ENCODE data around the gene CSTB.

Gene CSTB

GRCh38 chr21:43810505-43811261 is 34.6 kb upstream of the CSTB start (continued):
- TF ChIP-seq, protein P1, sequence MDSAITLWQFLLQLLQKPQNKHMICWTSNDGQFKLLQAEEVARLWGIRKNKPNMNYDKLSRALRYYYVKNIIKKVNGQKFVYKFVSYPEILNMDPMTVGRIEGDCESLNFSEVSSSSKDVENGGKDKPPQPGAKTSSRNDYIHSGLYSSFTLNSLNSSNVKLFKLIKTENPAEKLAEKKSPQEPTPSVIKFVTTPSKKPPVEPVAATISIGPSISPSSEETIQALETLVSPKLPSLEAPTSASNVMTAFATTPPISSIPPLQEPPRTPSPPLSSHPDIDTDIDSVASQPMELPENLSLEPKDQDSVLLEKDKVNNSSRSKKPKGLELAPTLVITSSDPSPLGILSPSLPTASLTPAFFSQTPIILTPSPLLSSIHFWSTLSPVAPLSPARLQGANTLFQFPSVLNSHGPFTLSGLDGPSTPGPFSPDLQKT (IDR thresholded peaks at IDR 0.05; ENCODE audit: borderline replicate concordance, low read depth, low read length), result no peak
- TF ChIP-seq ZNF48 (tag by site-specific recombination; IDR thresholded peaks at IDR 0.05), result no peak
- TF ChIP-seq ZNF169 (tag by site-specific recombination; IDR thresholded peaks at IDR 0.05), result no peak
- TF ChIP-seq SP2 (tag by site-specific recombination; IDR thresholded peaks at IDR 0.05), result no peak
- no peak for TF ChIP-seq ZNF610 (tag by site-specific recombination; IDR thresholded peaks at IDR 0.05; ENCODE audit: borderline replicate concordance)
- 0 out of 2 replicates have a peak, but pooled peaks have one; percentile 37 for TF ChIP-seq ZNF837 (tag by site-specific recombination; IDR thresholded peaks at IDR 0.05)
- TF ChIP-seq ZNF596 (tag by site-specific recombination; IDR thresholded peaks at IDR 0.05), result no peak
- no peak for TF ChIP-seq ZNF133 (tag by site-specific recombination; IDR thresholded peaks at IDR 0.05)
- TF ChIP-seq, protein P2, sequence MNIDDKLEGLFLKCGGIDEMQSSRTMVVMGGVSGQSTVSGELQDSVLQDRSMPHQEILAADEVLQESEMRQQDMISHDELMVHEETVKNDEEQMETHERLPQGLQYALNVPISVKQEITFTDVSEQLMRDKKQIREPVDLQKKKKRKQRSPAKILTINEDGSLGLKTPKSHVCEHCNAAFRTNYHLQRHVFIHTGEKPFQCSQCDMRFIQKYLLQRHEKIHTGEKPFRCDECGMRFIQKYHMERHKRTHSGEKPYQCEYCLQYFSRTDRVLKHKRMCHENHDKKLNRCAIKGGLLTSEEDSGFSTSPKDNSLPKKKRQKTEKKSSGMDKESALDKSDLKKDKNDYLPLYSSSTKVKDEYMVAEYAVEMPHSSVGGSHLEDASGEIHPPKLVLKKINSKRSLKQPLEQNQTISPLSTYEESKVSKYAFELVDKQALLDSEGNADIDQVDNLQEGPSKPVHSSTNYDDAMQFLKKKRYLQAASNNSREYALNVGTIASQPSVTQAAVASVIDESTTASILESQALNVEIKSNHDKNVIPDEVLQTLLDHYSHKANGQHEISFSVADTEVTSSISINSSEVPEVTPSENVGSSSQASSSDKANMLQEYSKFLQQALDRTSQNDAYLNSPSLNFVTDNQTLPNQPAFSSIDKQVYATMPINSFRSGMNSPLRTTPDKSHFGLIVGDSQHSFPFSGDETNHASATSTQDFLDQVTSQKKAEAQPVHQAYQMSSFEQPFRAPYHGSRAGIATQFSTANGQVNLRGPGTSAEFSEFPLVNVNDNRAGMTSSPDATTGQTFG (tag by site-specific recombination; IDR thresholded peaks at IDR 0.05; ENCODE audit: borderline replicate concordance), result no peak
- TF ChIP-seq ZBTB7A (tag by site-specific recombination; IDR thresholded peaks at IDR 0.05; ENCODE audit: low read depth), result no peak
- TF ChIP-seq ZNF530 (tag by site-specific recombination; IDR thresholded peaks at IDR 0.05; ENCODE audit: low read depth), result no peak
- no peak for TF ChIP-seq ZNF768 (tag by site-specific recombination; IDR thresholded peaks at IDR 0.05)
- no peak for TF ChIP-seq ZNF776 (tag by site-specific recombination; IDR thresholded peaks at IDR 0.05; ENCODE audit: borderline replicate concordance)
- no peak for TF ChIP-seq ZNF791 (tag by site-specific recombination; IDR thresholded peaks at IDR 0.05)
- no peak for TF ChIP-seq ZNF555 (tag by site-specific recombination; conservative IDR thresholded peaks at IDR 0.05)
- TF ChIP-seq ZNF184 (tag by site-specific recombination; IDR thresholded peaks at IDR 0.05), result no peak
- TF ChIP-seq ZBTB20 (tag by site-specific recombination; IDR thresholded peaks at IDR 0.05), result peak; percentile 41; the same call in 1 of the 2 replicates
- TF ChIP-seq SP7 (tag by site-specific recombination; IDR thresholded peaks at IDR 0.05), result peak; percentile 72; the same call in 1 of the 2 replicates
- TF ChIP-seq, protein P3, sequence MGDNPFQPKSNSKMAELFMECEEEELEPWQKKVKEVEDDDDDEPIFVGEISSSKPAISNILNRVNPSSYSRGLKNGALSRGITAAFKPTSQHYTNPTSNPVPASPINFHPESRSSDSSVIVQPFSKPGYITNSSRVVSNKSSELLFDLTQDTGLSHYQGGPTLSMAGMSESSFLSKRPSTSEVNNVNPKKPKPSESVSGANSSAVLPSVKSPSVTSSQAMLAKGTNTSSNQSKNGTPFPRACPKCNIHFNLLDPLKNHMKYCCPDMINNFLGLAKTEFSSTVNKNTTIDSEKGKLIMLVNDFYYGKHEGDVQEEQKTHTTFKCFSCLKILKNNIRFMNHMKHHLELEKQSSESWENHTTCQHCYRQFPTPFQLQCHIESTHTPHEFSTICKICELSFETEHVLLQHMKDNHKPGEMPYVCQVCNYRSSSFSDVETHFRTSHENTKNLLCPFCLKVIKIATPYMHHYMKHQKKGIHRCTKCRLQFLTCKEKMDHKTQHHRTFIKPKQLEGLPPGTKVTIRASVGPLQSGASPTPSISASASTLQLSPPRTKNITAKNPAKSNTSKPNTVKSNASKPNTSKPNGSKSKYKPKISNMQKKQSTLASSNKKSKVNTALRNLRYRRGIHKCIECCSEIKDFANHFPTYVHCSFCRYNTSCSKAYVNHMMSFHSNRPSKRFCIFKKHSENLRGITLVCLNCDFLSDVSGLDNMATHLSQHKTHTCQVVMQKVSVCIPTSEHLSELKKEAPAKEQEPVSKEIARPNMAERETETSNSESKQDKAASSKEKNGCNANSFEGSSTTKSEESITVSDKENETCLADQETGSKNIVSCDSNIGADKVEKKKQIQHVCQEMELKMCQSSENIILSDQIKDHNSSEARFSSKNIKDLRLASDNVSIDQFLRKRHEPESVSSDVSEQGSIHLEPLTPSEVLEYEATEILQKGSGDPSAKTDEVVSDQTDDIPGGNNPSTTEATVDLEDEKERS (tag by site-specific recombination; IDR thresholded peaks at IDR 0.05), result no peak
- TF ChIP-seq ZNF626 (tag by site-specific recombination; IDR thresholded peaks at IDR 0.05), result no peak
- TF ChIP-seq ZNF623 (tag by site-specific recombination; IDR thresholded peaks at IDR 0.05), result peak; percentile 26; the same call in 1 of the 2 replicates
- TF ChIP-seq, protein P4, sequence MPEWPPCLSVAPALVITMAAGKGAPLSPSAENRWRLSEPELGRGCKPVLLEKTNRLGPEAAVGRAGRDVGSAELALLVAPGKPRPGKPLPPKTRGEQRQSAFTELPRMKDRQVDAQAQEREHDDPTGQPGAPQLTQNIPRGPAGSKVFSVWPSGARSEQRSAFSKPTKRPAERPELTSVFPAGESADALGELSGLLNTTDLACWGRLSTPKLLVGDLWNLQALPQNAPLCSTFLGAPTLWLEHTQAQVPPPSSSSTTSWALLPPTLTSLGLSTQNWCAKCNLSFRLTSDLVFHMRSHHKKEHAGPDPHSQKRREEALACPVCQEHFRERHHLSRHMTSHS (tag by site-specific recombination; IDR thresholded peaks at IDR 0.05), result no peak
- TF ChIP-seq ZNF302 (tag by site-specific recombination; IDR thresholded peaks at IDR 0.05; ENCODE audit: low read depth), result no peak
- no peak for TF ChIP-seq ZNF155 (tag by site-specific recombination; IDR thresholded peaks at IDR 0.05)
- TF ChIP-seq, protein P5, sequence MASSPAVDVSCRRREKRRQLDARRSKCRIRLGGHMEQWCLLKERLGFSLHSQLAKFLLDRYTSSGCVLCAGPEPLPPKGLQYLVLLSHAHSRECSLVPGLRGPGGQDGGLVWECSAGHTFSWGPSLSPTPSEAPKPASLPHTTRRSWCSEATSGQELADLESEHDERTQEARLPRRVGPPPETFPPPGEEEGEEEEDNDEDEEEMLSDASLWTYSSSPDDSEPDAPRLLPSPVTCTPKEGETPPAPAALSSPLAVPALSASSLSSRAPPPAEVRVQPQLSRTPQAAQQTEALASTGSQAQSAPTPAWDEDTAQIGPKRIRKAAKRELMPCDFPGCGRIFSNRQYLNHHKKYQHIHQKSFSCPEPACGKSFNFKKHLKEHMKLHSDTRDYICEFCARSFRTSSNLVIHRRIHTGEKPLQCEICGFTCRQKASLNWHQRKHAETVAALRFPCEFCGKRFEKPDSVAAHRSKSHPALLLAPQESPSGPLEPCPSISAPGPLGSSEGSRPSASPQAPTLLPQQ (tag by site-specific recombination; IDR thresholded peaks at IDR 0.05), result peak; percentile 47; the same call in 1 of the 2 replicates
- TF ChIP-seq MYNN (tag by site-specific recombination; IDR thresholded peaks at IDR 0.05; ENCODE audit: borderline replicate concordance), result no peak
- TF ChIP-seq, protein P6, sequence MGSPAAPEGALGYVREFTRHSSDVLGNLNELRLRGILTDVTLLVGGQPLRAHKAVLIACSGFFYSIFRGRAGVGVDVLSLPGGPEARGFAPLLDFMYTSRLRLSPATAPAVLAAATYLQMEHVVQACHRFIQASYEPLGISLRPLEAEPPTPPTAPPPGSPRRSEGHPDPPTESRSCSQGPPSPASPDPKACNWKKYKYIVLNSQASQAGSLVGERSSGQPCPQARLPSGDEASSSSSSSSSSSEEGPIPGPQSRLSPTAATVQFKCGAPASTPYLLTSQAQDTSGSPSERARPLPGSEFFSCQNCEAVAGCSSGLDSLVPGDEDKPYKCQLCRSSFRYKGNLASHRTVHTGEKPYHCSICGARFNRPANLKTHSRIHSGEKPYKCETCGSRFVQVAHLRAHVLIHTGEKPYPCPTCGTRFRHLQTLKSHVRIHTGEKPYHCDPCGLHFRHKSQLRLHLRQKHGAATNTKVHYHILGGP (tag by site-specific recombination; IDR thresholded peaks at IDR 0.05), result no peak
- no peak for TF ChIP-seq ZSCAN23 (tag by site-specific recombination; IDR thresholded peaks at IDR 0.05)
- no peak for TF ChIP-seq KLF16 (tag by site-specific recombination; IDR thresholded peaks at IDR 0.05)
- 0 out of 2 replicates have a peak, but pooled peaks have one; percentile 36 for TF ChIP-seq ZNF629 (tag by site-specific recombination; IDR thresholded peaks at IDR 0.05)
